Measurements from ENCODE around the gene ENTPD3.

DNA sequence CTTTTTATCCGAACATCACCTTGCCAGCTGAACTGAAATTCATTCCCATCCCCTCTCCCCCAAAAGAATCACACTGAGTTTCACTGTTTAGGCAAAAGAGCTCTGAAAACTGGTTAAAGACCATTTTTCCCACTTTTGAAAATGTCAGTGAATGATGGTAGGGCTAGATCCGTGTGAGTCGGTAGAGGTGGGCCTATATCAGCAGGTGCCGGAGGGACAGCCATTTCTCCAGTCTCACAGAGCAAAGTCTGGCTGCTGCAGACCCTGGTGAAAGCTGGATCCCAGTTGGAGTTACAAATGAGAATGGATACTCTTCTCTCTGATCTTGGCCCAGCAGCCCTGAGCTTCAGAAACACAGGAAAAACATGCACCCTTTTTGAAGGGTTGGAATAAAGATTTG, 10.9 kb downstream of the ENTPD3 start:
- TF ChIP-seq POLR2A (IDR thresholded peaks at IDR 0.05; ENCODE audit: low read depth, low read length) (no peak), POLR2AphosphoS5 (IDR thresholded peaks at IDR 0.05; ENCODE audit: low read depth, low read length) (no peak), TAF1 (IDR thresholded peaks at IDR 0.05; ENCODE audit: low read depth, low read length) (no peak), SPI1 (IDR thresholded peaks at IDR 0.05; ENCODE audit: low read depth, low read length) (no peak), POU2F2 (IDR thresholded peaks at IDR 0.05; ENCODE audit: low read depth, low read length) (no peak), PAX5 (IDR thresholded peaks at IDR 0.05; ENCODE audit: insufficient read depth, low read length, severe bottlenecking) (no peak)
